Iris pigment epithelial cell (primary cell): Measurements from ENCODE around the gene TMEM69.
"Not testable (repeated sequence)": the region's sequence is repeated elsewhere in the genome, so short reads cannot be mapped to it uniquely, and the experiment has no call there.

Experiments used
- DNase-seq: peaks from one replicate; pipeline ENCODE4 v3.0.0-alpha.2; 2011; ENCODE audit warnings: low read depth

Gene TMEM69

GRCh38 chr1:45687754-45688740 lies at the start of gene TMEM69:
TSS of gene TMEM69 (plus strand) at chr1:45688181. CDS start at chr1:45691069, 2,888 bp downstream.
- DNase-seq, result peak; percentile 92

- DNase-seq, result peak; percentile 68
These were observed 47.7 kb upstream of the TMEM69 start for GRCh38 chr1:45640293-45640692.

- DNase-seq, result no peak
These were observed 44.7 kb upstream of the TMEM69 start for GRCh38 chr1:45643321-45643720.

- DNase-seq, result no peak
These were observed 44.0 kb upstream of the TMEM69 start for GRCh38 chr1:45643978-45644377.

- no peak for DNase-seq
These were observed 43.3 kb upstream of the TMEM69 start for GRCh38 chr1:45644661-45645060.

GRCh38 chr1:45647248-45648021 lies 40.5 kb upstream of the TMEM69 start:
- DNase-seq, result no peak

- peak; percentile 82 for DNase-seq
These were observed 33.3 kb upstream of the TMEM69 start for GRCh38 chr1:45654540-45655280.

- DNase-seq, result no peak
These were observed 31.3 kb upstream of the TMEM69 start for GRCh38 chr1:45656573-45657226.

GRCh38 chr1:45658171-45658570 lies 29.8 kb upstream of the TMEM69 start:
- DNase-seq, result no peak

- DNase-seq, result no peak
These were observed 28.8 kb upstream of the TMEM69 start for GRCh38 chr1:45659222-45659621.

- DNase-seq, result no peak
These were observed 27.6 kb upstream of the TMEM69 start for GRCh38 chr1:45660336-45660735.

GRCh38 chr1:45666836-45667235 lies 21.1 kb upstream of the TMEM69 start:
- DNase-seq, result no peak

- DNase-seq, result no peak
These were observed 20.5 kb upstream of the TMEM69 start for GRCh38 chr1:45667321-45668111.

GRCh38 chr1:45668526-45668925 lies 19.5 kb upstream of the TMEM69 start:
- no peak for DNase-seq

GRCh38 chr1:45669379-45669778 lies 18.6 kb upstream of the TMEM69 start:
- DNase-seq, result no peak

- DNase-seq, result peak; percentile 54
These were observed 17.9 kb upstream of the TMEM69 start for GRCh38 chr1:45669859-45670655.

GRCh38 chr1:45673956-45674355 lies 14.0 kb upstream of the TMEM69 start:
- peak; percentile 55 for DNase-seq

GRCh38 chr1:45674478-45674877 lies 13.5 kb upstream of the TMEM69 start:
- no peak for DNase-seq

GRCh38 chr1:45676553-45676952 lies 11.4 kb upstream of the TMEM69 start:
- DNase-seq, result not testable (repeated sequence)

- no peak for DNase-seq
These were observed 10.2 kb upstream of the TMEM69 start for GRCh38 chr1:45677751-45678245.
